Thoracic aorta (tissue), 2 donors: ENCODE results near the gene RPN2. TPM values are rescaled to one million over a fixed set of nuclear protein-coding genes. Genes with fewer than 3 reads are reported as not detected.
A peak's percentile ranks its signal among the peaks of the same experiment; 100 is the strongest.

Experiments
- ATAC-seq: fragments of 150-250 bp; one replicate; pipeline ENCODE4 v1.8.0; 2017; ENCODE audit warnings: low read depth; ENCODE audit not compliant: insufficient number of reproducible peaks, low FRiP score
- DNase-seq: peaks from one replicate; pipeline ENCODE4 v3.0.0-alpha.2; 2020; ENCODE audit warnings: low spot score
- H3K27ac ChIP-seq, 2 donors: fragments of 200-600 bp; sonication (generic); 1 replicate in 1 of 2; 2 replicates in 1 of 2; pipeline ENCODE4 v1.5.1; 2016; ENCODE audit warnings: mild to moderate bottlenecking in 2 of 2, moderate library complexity in 2 of 2
- H3K27me3 ChIP-seq: fragments of 200-600 bp; sonication (generic); replicated peaks from 2 replicates; pipeline ENCODE4 v1.6.0; 2016; ENCODE audit warnings: mild to moderate bottlenecking; ENCODE audit not compliant: insufficient read depth
- H3K36me3 ChIP-seq: fragments of 200-600 bp; sonication (generic); one replicate; pipeline ENCODE4 v1.5.1; 2016
- H3K4me1 ChIP-seq, 2 donors: fragments of 200-600 bp; sonication (generic); 1 replicate in 1 of 2; 2 replicates in 1 of 2; pipeline versions ENCODE4 v1.5.1 to v1.6.0; 2016; ENCODE audit warnings: low read depth in 2 of 2, mild to moderate bottlenecking in 1 of 2; ENCODE audit not compliant: control insufficient read depth in 1 of 2
- H3K4me3 ChIP-seq: fragments of 200-600 bp; sonication (generic); 2 replicates; pipeline ENCODE4 v1.5.1; 2016; ENCODE audit warnings: mild to moderate bottlenecking
- H3K9me3 ChIP-seq: fragments of 200-600 bp; sonication (generic); 2 replicates; pipeline ENCODE4 v1.5.1; 2016
- total RNA-seq, 2 donors: library from RNA; depleted of rRNA; stranded (reverse); fragments of >200 nt; gene quantifications; one replicate each; pipeline versions ENCODE4 v1.1.0 to v1.2.3, GENCODE V29; 2016
- TF ChIP-seq, protein P1 (sequence below): fragments of 200-600 bp; sonication (generic); IDR thresholded peaks from one replicate; pipeline ENCODE4 v1.5.1; 2019; ENCODE audit warnings: antibody characterized with exemption

Gene RPN2
- total RNA-seq, 2 donors from 2014 or later, result 128 to 156 TPM

DNA sequence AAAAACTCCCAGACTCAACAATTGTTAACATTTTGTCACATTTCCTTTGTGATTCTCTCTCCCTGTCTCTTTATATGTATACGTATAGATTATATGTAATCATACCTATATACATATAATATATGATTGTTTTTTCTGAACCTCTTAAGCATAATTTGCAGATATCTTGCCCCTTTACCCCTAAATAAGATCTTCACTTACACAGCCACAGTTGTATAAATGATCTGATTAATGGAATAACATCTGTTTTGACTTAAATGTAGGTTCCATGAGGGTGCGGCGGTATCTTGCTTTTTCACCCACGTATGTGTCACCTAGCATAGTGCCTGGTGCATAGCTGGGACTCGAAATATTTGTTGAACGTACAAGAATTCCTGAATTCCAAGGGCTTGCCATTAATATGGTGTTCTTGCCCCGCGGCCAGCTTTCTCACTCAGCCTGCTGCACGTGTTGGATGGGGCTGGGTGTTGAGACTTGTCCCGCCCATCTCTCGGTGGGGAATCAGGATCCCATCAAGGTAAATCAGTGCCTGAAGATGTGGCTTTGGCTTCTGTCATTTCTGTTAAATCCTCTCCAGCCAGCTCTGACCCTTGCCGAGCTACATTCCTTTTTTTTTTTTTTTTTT is 99.9 kb downstream of the RPN2 start:
- ATAC-seq, result no peak
- Histone ChIP-seq H3K4me3 (no peak overlapping the region), H3K4me1 (peaks cover 6 to 12% of the 10 kb centered on the region in 2 donors), H3K27ac (no peak overlapping the region), H3K9me3 (no peaks in the 10 kb centered on the region), H3K36me3 (no peaks in the 10 kb centered on the region), H3K27me3 (no peaks in the 10 kb centered on the region)
- TF ChIP-seq, protein P1, sequence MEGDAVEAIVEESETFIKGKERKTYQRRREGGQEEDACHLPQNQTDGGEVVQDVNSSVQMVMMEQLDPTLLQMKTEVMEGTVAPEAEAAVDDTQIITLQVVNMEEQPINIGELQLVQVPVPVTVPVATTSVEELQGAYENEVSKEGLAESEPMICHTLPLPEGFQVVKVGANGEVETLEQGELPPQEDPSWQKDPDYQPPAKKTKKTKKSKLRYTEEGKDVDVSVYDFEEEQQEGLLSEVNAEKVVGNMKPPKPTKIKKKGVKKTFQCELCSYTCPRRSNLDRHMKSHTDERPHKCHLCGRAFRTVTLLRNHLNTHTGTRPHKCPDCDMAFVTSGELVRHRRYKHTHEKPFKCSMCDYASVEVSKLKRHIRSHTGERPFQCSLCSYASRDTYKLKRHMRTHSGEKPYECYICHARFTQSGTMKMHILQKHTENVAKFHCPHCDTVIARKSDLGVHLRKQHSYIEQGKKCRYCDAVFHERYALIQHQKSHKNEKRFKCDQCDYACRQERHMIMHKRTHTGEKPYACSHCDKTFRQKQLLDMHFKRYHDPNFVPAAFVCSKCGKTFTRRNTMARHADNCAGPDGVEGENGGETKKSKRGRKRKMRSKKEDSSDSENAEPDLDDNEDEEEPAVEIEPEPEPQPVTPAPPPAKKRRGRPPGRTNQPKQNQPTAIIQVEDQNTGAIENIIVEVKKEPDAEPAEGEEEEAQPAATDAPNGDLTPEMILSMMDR, result no peak
- no peak for DNase-seq

DNA sequence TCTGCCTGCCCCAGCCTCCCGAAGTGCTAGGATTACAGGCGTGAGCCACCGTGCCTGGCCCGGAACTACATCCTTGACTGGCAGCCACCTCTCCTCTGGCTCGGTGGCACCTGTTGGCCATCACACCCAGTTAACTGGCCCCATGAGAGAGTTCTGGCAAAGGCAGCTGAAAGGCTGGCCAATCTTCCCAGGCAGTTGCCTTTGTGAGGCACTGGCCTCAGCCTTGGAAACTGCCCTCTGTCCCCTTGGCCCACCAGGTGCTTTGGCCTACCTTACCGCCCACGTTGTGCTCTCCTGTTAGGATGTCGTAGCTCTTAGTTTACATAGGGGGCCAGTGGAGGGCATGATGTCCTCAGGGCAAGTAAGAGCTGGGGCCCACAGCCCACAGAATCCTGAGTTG is 100.7 kb downstream of the RPN2 start:
- no peak overlapping the region for H3K27ac ChIP-seq
- DNase-seq (no peak), ATAC-seq (no peak)
- peaks cover 6 to 12% of the 10 kb centered on the region in 2 donors for H3K4me1 ChIP-seq
- no peak overlapping the region for H3K4me3 ChIP-seq
- no peaks in the 10 kb centered on the region for H3K9me3 ChIP-seq
- TF ChIP-seq, protein P1, result no peak
- no peaks in the 10 kb centered on the region for H3K27me3 ChIP-seq
- H3K36me3 ChIP-seq, result no peaks in the 10 kb centered on the region

DNA sequence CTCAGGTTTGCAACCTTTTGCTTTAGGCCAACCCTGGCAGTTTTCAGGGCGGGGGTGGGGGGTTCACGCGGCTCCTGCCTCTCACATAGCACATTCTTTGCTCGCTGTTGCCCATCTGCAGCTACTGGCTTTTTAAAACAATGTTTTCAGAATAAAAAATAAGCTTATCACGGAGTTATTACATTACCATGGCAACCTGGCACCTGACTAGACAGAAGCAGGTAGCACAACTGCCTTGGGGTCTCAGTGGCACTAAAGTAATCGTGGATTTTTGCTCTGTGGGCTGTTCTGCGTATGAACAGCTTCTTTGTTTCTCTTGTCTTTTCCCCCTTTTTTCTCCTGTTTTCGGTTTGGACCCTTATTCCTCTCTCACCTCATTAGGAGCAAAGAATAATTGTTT is 101.3 kb downstream of the RPN2 start:
- H3K27me3 ChIP-seq, result no peaks in the 10 kb centered on the region
- H3K36me3 ChIP-seq, result no peaks in the 10 kb centered on the region
- TF ChIP-seq, protein P1, result no peak
- no peaks in the 10 kb centered on the region for H3K9me3 ChIP-seq
- H3K27ac ChIP-seq, result no peak overlapping the region
- DNase-seq, result no peak
- no peak overlapping the region for H3K4me3 ChIP-seq
- ATAC-seq, result no peak
- H3K4me1 ChIP-seq, result peaks cover 6 to 12% of the 10 kb centered on the region in 2 donors

DNA sequence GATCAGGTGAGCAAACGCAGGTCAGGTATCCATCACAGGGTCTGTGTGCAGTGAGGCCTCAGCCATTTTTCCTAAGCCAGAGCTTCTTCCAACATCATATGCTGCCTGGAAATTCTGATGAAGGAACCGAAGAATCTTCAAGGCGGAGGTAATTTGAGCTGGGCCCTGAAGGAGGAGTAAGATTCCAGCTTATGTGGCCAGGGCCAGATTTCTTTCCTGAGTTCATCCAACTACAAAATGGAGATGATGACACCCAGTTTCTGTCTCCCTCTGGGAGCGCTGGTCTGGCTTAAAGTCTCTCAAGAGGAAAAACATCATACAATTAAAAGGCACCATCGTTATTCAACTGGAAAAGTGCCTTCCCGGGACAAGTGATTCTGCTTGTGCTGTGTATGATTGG is 103.4 kb downstream of the RPN2 start:
- no peak overlapping the region for H3K27ac ChIP-seq
- TF ChIP-seq, protein P1, result peak; percentile 36
- ATAC-seq (no peak), DNase-seq (no peak)
- no peaks in the 10 kb centered on the region for H3K9me3 ChIP-seq
- H3K4me3 ChIP-seq, result no peak overlapping the region
- H3K36me3 ChIP-seq, result no peaks in the 10 kb centered on the region
- H3K27me3 ChIP-seq, result no peaks in the 10 kb centered on the region
- no peaks in the 10 kb centered on the region for H3K4me1 ChIP-seq

DNA sequence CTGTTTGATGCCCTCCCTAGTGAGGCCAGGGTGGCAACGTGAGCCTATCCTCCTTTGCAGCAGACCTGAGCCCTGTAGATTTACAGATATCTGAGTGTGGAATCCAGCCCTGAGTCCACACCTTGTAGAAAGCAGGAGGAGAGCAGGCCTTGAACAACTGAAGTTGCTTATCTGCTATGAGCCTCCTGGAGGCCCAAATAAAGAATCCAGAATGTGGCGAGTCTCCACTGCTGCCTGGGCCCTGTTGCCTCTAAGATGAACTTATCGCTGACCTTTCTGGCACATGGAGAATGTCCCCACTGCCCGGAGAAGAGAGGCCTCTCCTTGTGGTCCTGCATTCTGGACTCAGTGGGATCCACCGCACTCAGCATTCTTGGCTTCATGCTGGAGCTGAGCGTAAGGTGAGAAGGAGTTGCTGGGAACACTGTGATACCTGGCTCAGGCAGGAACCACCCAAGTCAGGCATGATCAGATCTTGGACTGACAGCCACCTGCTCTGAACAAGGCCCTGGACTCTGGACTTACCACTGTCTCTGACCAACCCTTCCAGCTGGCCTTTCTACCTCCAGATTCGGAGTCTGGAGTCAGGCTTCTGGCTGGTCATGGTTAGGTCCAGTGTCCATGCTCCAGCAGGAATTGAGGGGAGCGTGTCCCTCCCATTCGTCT is 104.5 kb downstream of the RPN2 start:
- ATAC-seq (no peak), DNase-seq (no peak)
- no peak overlapping the region for H3K4me3 ChIP-seq
- H3K27me3 ChIP-seq, result no peaks in the 10 kb centered on the region
- no peaks in the 10 kb centered on the region for H3K9me3 ChIP-seq
- no peaks in the 10 kb centered on the region for H3K4me1 ChIP-seq
- TF ChIP-seq, protein P1, result no peak
- H3K27ac ChIP-seq, result no peak overlapping the region
- no peaks in the 10 kb centered on the region for H3K36me3 ChIP-seq
